CD4-positive, alpha-beta T cell (primary cell): ENCODE data around the gene SMIM38. TPM values are rescaled to one million over a fixed set of nuclear protein-coding genes. Genes with fewer than 3 reads are reported as not detected.

ENCODE experiments used
- ATAC-seq: fragments of 200-7000 bp; cut with Tn5 transposase; one replicate; pipeline ENCODE4 v1.10.0; 2022; ENCODE audit warnings: mild to moderate bottlenecking; ENCODE audit not compliant: poor library complexity
- CTCF ChIA-PET: fragments of 350-600 bp; sonication (Branson Sonifier 250); formaldehyde crosslinking; loops from one replicate; lab custom pipeline; 2021; ENCODE audit warnings: antibody characterized with exemption, inconsistent platforms; lab: Charles Lee
- POLR2A ChIA-PET: fragments of 350-600 bp; sonication (Branson Sonifier 250); formaldehyde crosslinking; loops from one replicate; lab custom pipeline; 2021; ENCODE audit warnings: antibody characterized with exemption, inconsistent platforms; lab: Charles Lee
- DNase-seq, 14 experiments: peaks; one replicate each; pipeline ENCODE4 v3.0.0-alpha.2; 2013 to 2020; ENCODE audit warnings: mixed read lengths in 2 of 14
- H3K27ac ChIP-seq, 2 donors: one replicate each; pipeline versions ENCODE4 v1.5.1 to v1.7.0; 2013; ENCODE audit warnings: low read length in 2 of 2, low read depth in 1 of 2, mild to moderate bottlenecking in 1 of 2
- H3K27me3 ChIP-seq, 2 experiments: 1 replicate in 1 of 2; 2 replicates in 1 of 2; pipeline versions ENCODE4 v1.6.1 to v1.7.0; 2013; ENCODE audit warnings: low read length in 2 of 2, control low read depth in 1 of 2, mild to moderate bottlenecking in 1 of 2, moderate library complexity in 1 of 2; ENCODE audit not compliant: insufficient read depth in 2 of 2, control insufficient read depth in 1 of 2
- H3K36me3 ChIP-seq: one replicate; pipeline ENCODE4 v1.6.1; 2013; ENCODE audit warnings: low read length, control low read depth; ENCODE audit not compliant: insufficient read depth
- H3K4me1 ChIP-seq: one replicate; pipeline ENCODE4 v1.6.1; 2013; ENCODE audit warnings: low read length, control low read depth; ENCODE audit not compliant: insufficient read depth
- H3K4me3 ChIP-seq: one replicate; pipeline ENCODE4 v1.5.1; 2013; ENCODE audit warnings: mild to moderate bottlenecking, low read length, moderate library complexity
- H3K9me3 ChIP-seq, 2 experiments: 1 replicate in 1 of 2; 2 replicates in 1 of 2; pipeline versions ENCODE4 v1.6.1 to v1.7.0; 2013; ENCODE audit warnings: low read length in 2 of 2, mild to moderate bottlenecking in 2 of 2, control low read depth in 1 of 2, moderate library complexity in 1 of 2; ENCODE audit not compliant: control insufficient read depth in 1 of 2, insufficient read depth in 1 of 2
- H3K27ac Mint-ChIP-seq: one replicate; pipeline ENCODE4 v1.8.0; 2020; ENCODE audit warnings: mixed read lengths
- H3K27me3 Mint-ChIP-seq: one replicate; pipeline ENCODE4 v1.8.0; 2021; ENCODE audit warnings: mixed read lengths
- H3K36me3 Mint-ChIP-seq: one replicate; pipeline ENCODE4 v1.8.0; 2021; ENCODE audit warnings: low read depth, mixed read lengths
- H3K4me1 Mint-ChIP-seq: one replicate; pipeline ENCODE4 v1.8.0; 2021; ENCODE audit warnings: low read depth, mixed read lengths
- H3K4me3 Mint-ChIP-seq: one replicate; pipeline ENCODE4 v1.8.0; 2020; ENCODE audit warnings: mild to moderate bottlenecking, mixed read lengths
- H3K9me3 Mint-ChIP-seq: one replicate; pipeline ENCODE4 v1.8.0; 2020; ENCODE audit warnings: mixed read lengths
- intact Hi-C, 2 experiments: fragments of 100-400 bp; cut with DNase I in 1 of 2; cut with micrococcal nuclease in 1 of 2; formaldehyde crosslinking; loops; one replicate each; pipeline versions ENCODE4 v1.15.1 to v1.9.0; 2023 to 2025; cut with DNase I, micrococcal nuclease
- total RNA-seq, 174 experiments: library from RNA in 2 of 174; stranded (reverse) in 2 of 174; gene quantifications; one replicate each; pipeline ENCODE4 v1.2.3 and lab custom pipeline; 2021 to 2026
- TF ChIP-seq, protein P1 (sequence below): fragments of 200-600 bp; IDR thresholded peaks from one replicate; pipeline ENCODE4 v1.8.0; 2022; ENCODE audit warnings: antibody characterized with exemption, mild to moderate bottlenecking

SMIM38 gene
- total RNA-seq, 2 experiments from 2014 or later = 0.08 to 0.30 TPM

DNA sequence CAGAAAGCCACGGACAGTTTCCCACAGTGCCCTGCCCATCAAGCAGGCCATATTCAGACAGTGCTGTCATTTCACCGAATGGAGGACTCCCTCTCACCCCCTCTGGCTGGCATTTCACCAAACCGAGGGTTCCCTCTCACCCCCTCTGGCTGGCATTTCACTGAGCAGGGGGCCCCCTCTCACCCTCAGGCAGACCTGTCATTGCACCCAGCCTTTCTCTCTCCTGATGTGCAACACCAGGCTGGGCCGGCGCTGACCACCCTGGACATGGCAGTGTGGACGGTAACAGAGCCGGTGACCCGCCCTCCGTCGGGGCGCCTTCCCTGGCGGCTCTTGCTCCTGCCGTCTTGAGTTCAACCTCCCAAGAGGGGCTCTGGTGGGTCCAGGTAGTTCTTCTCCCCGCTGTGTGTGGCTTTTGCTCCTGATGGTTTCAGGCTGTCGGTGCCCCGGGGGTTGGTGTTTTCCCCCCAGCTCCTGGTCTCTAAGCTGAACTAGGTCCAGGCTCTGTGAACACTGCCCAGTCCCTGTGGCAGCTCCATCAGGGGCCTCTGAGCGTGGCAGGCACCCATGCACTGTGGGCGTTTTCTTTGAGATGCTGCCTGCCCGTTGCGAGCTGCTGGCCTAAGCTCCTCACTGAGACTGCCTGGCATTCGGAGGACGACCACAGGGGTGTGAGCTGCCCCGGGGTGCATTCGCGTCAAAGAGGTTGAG lies 46.9 kb downstream of the SMIM38 start:
- Histone ChIP-seq H3K27ac (no peak overlapping the region), H3K36me3 (no peaks in the 10 kb centered on the region), H3K4me1 (no peaks in the 10 kb centered on the region), H3K27me3 (no peaks in the 10 kb centered on the region), H3K9me3 (no peaks in the 10 kb centered on the region), H3K4me3 (no peak overlapping the region)
- no peaks in the 10 kb centered on the region for H3K27me3 Mint-ChIP-seq
- H3K9me3 Mint-ChIP-seq = no peaks in the 10 kb centered on the region
- ATAC-seq (no peak), DNase-seq (peak in 1 of 14 experiments; percentile 16)
- H3K36me3 Mint-ChIP-seq = no peaks in the 10 kb centered on the region
- ChIA-PET POLR2A (no interaction called here), CTCF (no interaction called here)
- TF ChIP-seq, protein P1, sequence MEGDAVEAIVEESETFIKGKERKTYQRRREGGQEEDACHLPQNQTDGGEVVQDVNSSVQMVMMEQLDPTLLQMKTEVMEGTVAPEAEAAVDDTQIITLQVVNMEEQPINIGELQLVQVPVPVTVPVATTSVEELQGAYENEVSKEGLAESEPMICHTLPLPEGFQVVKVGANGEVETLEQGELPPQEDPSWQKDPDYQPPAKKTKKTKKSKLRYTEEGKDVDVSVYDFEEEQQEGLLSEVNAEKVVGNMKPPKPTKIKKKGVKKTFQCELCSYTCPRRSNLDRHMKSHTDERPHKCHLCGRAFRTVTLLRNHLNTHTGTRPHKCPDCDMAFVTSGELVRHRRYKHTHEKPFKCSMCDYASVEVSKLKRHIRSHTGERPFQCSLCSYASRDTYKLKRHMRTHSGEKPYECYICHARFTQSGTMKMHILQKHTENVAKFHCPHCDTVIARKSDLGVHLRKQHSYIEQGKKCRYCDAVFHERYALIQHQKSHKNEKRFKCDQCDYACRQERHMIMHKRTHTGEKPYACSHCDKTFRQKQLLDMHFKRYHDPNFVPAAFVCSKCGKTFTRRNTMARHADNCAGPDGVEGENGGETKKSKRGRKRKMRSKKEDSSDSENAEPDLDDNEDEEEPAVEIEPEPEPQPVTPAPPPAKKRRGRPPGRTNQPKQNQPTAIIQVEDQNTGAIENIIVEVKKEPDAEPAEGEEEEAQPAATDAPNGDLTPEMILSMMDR = no peak
- intact Hi-C loops = no loop called here
- H3K4me1 Mint-ChIP-seq = no peaks in the 10 kb centered on the region
- no peak overlapping the region for H3K27ac Mint-ChIP-seq
- no peak overlapping the region for H3K4me3 Mint-ChIP-seq

DNA sequence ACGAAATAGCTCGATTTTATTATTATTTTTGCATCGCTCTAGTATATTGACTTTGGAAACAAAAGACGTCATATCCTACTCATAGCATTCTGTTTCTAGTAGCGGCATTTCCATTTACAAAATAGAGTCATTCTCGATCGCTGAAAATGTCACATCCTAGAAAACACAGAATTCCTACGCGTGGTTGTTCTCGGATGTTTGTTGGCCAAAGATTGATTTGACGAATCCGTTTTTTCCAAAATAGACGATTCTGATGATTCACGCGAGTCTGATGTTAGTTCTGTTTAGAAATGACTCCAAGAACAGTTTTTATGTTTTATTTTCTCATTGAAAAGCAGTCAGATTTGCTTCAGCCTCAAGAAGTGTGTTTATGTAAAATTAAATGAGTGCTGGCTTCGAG lies 47.6 kb downstream of the SMIM38 start:
- Mint-ChIP-seq H3K9me3 (no peaks in the 10 kb centered on the region), H3K4me3 (no peak overlapping the region), H3K27ac (no peak overlapping the region), H3K4me1 (no peaks in the 10 kb centered on the region), H3K27me3 (no peaks in the 10 kb centered on the region), H3K36me3 (no peaks in the 10 kb centered on the region)
- Histone ChIP-seq H3K36me3 (no peaks in the 10 kb centered on the region), H3K27me3 (no peaks in the 10 kb centered on the region), H3K27ac (no peak overlapping the region), H3K9me3 (peaks cover 0 to 1% of the 10 kb centered on the region in 2 experiments), H3K4me1 (no peaks in the 10 kb centered on the region), H3K4me3 (no peak overlapping the region)
- ChIA-PET POLR2A (no interaction called here), CTCF (no interaction called here)
- TF ChIP-seq, protein P1 = no peak
- DNase-seq (no peak), ATAC-seq (no peak)
- intact Hi-C loops = no loop called here

DNA sequence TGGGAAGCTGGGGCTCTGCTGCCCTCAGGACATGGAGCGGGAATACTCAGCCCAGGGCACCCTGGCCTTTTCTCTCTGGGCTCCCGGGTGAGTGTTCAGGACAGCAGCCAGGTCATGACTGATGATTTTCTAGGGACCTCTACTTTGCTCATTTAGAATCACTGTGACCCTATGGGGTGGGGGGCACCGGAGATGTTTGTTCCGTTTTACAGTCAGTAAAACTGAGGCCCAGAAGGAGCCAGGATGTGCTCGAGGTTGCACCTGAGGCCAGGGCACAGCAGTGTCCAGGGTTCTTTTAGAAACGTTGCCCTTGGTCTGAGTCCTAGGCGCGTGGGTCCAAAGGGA lies 48.1 kb downstream of the SMIM38 start:
- Mint-ChIP-seq H3K4me1 (no peaks in the 10 kb centered on the region), H3K4me3 (no peak overlapping the region), H3K36me3 (no peaks in the 10 kb centered on the region), H3K27me3 (no peaks in the 10 kb centered on the region), H3K27ac (no peak overlapping the region), H3K9me3 (no peaks in the 10 kb centered on the region)
- DNase-seq (no peak), ATAC-seq (no peak)
- POLR2A ChIA-PET = no interaction called here
- CTCF ChIA-PET = no interaction called here
- Histone ChIP-seq H3K9me3 (peaks cover 0 to 6% of the 10 kb centered on the region in 2 experiments), H3K36me3 (no peaks in the 10 kb centered on the region), H3K4me1 (no peaks in the 10 kb centered on the region), H3K27me3 (no peaks in the 10 kb centered on the region), H3K27ac (no peak overlapping the region), H3K4me3 (no peak overlapping the region)
- intact Hi-C loops = no loop called here
- TF ChIP-seq, protein P1 = no peak
